GM10248 (cell line): ENCODE results near the gene NDUFS5.

Experiments used
- CTCF ChIA-PET: fragments of 300-600 bp; sonication (Branson Sonifier 250); formaldehyde crosslinking; extraction: SDS; loops from one replicate; lab custom pipeline; 2021; ENCODE audit warnings: antibody characterized with exemption; lab: Yijun Ruan, JAX
- POLR2A ChIA-PET: fragments of 350-650 bp; sonication (Branson Sonifier 250); formaldehyde crosslinking; extraction: SDS; loops from one replicate; lab custom pipeline; 2020; ENCODE audit warnings: antibody characterized with exemption; lab: Yijun Ruan, JAX
- DNase-seq: peaks from one replicate; pipeline ENCODE4 v3.0.0; 2012; ENCODE audit errors: extremely low spot score
- CTCF ChIP-seq: IDR thresholded peaks from 2 replicates; pipeline ENCODE4 v1.5.1; 2012; ENCODE audit warnings: mild to moderate bottlenecking, low read depth; ENCODE audit errors: extremely low read depth, missing control alignments, control extremely low read depth

The NDUFS5 gene

DNA sequence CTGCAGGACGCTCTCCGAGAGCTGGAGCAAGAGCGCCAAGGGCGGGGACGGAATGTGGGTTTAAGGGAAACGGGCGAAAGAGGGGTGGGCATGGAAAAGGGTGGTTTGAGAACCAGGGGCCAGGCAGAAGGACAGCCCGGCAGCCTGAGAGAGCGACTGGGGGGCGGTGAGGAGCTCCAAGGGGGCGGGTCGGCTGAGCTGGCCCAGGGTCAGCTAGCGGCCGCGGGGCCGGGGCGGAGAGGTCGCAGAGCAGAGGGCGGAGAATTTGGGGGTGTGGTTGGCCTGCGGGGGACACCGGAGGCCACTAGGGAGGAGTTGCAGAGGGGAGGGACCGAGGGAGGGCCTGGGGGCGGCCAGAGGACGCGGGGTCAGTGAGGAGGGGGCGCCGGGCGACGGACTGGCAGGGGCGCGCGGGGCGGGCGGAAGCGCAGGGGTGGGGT lies 54.7 kb downstream of the NDUFS5 start:
- POLR2A ChIA-PET: no interaction called here
- DNase-seq: no peak
- no peak for TF ChIP-seq CTCF
- CTCF ChIA-PET: no interaction called here

- CTCF ChIA-PET: interaction anchor here (0.6 kb wide), 1 partner anchor 453 kb away, joined by 3 read pairs; no protein-coding TSS in a partner anchor
- TF ChIP-seq CTCF: no peak
- no peak for DNase-seq
- POLR2A ChIA-PET: no interaction called here
Measured at GRCh38 chr1:39081271-39082009, 55.3 kb downstream of the NDUFS5 start.

DNA sequence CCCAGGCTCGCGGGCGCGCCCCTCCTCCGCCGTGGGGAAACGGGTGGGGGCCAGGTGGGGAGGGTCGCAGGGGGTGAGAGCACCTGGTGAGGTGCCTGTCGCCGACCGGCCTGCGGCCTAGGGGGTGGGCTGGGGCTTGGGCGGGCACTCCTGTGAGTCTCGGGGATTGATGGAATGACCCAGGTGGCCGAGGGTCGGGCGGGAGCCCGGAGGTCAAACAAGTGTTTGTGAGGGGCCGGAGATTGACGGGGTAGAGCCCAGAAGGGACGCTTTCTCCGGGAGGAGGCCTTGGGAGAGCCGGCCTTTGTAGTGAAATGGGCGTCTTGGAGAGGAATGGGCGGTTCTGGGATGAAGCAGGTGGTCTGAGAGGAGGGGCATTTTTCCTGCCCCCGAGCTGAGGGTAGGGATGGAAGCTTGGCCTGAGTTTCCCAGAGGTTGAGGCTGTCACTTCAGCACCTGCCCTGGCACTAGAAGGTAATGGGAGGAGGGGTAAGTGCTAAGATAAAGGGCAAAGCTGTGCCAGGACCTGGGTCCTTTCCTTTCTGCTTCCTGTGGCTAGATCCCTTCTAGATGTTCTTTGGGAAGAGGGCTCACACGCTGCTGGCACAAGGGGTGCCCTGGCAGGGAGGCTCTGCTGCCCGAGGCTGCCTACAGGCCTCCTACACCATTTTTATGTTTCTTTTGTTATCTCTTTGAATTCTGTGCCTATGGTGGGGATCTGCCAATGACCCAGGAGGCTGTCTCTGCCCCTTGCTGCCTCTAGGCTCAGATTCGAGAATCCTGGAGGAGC lies 56.1 kb downstream of the NDUFS5 start:
- ChIA-PET POLR2A (no interaction called here), CTCF (interaction anchor here (0.6 to 2.0 kb wide), 2 partner anchors 10 to 452 kb away, joined by 3 to 11 read pairs; no protein-coding TSS in a partner anchor)
- TF ChIP-seq CTCF: no peak
- DNase-seq: no peak

DNA sequence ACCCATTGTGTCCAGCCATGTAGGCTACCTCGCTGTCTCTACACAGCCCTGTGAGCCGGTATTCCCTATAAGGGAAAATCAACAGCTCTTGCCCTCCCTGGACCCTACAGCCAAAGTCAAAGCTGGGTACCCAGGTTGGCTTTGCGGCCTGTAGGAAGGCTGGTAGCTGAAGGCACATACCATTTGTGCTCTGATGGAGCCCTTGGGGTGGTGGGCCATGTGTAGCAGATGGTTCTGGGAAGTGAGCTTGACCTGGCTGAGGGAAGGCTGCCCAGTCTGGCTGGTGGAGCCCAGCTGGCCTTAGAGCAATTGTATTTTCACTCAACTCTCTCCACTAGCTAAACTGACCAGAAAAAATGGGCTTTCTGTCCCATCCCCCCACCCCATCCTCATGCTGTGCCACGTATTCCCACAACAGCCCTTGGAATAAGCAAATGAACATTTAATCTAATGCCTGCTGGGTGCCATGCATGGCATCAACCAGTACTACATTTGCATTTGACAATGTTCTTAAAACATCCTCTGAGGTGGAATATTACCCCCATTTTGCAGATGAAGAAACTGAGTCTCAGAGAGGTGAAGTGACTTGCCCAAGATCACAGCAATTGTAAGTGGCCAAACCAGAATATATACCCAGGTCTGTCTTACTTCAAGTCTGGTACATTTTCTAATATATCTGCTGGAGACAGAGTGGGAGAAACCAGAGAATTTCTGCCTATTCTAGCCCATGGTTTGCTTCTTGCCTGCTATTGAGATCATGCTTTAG lies 56.8 kb downstream of the NDUFS5 start:
- ChIA-PET CTCF (interaction anchor here (0.9 to 2.0 kb wide), 2 partner anchors 9 to 48 kb away, joined by 3 to 11 read pairs; no protein-coding TSS in a partner anchor), POLR2A (no interaction called here)
- no peak for TF ChIP-seq CTCF
- no peak for DNase-seq

DNA sequence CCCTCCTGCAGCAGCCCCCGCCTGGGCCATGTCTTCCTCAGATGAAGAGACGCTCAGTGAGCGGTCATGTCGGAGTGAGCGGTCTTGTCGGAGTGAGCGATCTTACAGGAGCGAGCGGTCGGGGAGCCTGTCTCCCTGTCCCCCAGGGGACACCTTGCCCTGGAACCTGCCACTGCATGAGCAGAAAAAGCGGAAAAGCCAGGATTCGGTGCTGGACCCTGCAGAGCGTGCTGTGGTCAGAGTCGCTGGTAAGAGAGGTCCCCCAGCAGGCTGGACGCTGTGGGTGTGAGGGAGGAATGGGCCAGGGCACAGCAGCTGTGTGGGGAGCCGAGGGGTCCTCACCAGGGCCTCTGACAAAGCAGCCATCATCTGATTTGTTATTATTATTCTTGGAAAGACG lies 58.0 kb downstream of the NDUFS5 start:
- POLR2A ChIA-PET: no interaction called here
- TF ChIP-seq CTCF: no peak
- CTCF ChIA-PET: interaction anchor here (0.9 to 2.0 kb wide), 2 partner anchors 8 to 47 kb away, joined by 3 to 11 read pairs; no protein-coding TSS in a partner anchor
- DNase-seq: no peak
